Measurements from ENCODE around the gene PRAMEF1.

DNA sequence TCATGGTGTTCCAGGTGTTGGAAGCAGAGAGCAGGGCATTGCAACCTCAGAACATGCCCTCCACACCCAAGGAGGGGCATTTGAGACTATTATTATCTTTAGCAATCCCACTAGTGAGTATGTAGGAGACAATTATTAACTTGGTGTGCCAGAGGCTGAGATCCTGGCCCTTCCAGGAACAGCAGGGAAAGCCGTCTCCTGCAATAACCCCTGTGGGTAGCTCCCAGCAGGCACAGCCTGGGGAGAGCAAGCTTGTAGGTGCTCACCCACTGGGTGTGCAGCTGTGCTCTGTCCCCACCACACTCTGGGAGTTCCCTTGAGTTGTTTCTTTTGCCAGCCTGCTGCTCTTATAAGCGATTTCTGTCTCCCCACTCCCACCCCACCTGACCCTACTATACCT, 34.9 kb upstream of the PRAMEF1 start:
- no peak for TF ChIP-seq POLR2A (IDR thresholded peaks at IDR 0.05)
- TF ChIP-seq, protein P1, sequence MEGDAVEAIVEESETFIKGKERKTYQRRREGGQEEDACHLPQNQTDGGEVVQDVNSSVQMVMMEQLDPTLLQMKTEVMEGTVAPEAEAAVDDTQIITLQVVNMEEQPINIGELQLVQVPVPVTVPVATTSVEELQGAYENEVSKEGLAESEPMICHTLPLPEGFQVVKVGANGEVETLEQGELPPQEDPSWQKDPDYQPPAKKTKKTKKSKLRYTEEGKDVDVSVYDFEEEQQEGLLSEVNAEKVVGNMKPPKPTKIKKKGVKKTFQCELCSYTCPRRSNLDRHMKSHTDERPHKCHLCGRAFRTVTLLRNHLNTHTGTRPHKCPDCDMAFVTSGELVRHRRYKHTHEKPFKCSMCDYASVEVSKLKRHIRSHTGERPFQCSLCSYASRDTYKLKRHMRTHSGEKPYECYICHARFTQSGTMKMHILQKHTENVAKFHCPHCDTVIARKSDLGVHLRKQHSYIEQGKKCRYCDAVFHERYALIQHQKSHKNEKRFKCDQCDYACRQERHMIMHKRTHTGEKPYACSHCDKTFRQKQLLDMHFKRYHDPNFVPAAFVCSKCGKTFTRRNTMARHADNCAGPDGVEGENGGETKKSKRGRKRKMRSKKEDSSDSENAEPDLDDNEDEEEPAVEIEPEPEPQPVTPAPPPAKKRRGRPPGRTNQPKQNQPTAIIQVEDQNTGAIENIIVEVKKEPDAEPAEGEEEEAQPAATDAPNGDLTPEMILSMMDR (IDR thresholded peaks at IDR 0.05) = no peak
